GM11168 (cell line): ENCODE measurements around the gene HINT1.
"Not testable (repeated sequence)": the region's sequence is repeated elsewhere in the genome, so short reads cannot be mapped to it uniquely, and the experiment has no call there.

ENCODE experiments used
- in situ Hi-C: fragments of 300-500 bp; cut with MboI; formaldehyde crosslinking; loops from one replicate; pipeline ENCODE4 v1.12.0; 2022; ENCODE audit warnings: low sequenced_read_pairs; ENCODE audit not compliant: unreplicated experiment

HINT1 gene

DNA sequence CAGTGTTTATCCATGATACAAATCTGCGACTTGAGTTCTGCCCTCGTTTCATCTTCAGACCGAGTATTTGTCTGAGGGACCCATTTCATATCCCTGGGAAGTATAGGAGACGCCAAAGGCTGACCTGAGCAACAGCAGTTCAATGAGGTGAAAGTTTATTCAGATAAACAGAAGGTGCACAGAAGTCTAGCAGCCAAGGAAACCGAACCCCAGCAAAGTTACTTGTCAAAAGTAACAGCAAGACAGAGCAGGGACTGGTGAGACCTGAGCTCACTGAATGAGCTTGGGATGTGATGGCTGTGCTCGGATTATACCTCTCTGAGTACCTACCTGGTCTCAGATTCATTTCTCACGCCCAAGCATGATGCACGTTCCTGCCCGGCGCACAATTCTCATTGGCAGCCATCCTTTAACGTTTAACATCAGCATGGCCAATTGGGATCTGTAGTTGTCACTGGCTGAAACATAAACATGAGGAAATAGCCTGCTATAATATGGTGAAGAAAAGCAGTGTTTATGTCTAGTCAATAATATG is 6.3 kb upstream of the HINT1 start:
- in situ Hi-C loops: no loop called here

GRCh38 chr5:131170540-131171275 is 5.7 kb upstream of the HINT1 start, which contains the start of gene LYRM7:
Gene LYRM7, plus strand, starts transcription at chr5:131170944. Its CDS starts 77 bp downstream, at chr5:131171021.
- in situ Hi-C loops: no loop called here

GRCh38 chr5:131169810-131170539 is 4.9 kb upstream of the HINT1 start:
- in situ Hi-C loops: loop anchor here (10.0 kb wide), 2 partner anchors 105 to 245 kb away; no protein-coding TSS in a partner anchor

DNA sequence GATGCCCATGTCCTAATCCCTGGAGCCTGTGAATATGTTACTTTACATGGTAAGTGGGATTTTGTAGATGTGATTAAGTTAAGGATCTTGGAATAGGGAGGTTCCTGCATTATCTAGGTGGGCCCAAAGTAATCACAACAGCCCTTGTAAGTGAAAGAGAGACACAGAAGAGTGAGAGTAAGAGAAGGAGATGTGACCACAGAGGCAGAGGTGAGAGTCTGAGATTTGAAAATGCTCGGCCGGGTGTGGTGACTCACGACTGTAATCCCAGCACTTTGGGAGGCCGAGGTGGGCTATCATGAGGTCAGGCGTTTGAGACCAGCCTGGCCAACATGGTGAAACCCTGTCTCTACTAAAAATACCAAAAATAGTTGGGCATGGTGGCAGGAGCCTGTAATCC is 2.6 kb upstream of the HINT1 start:
- in situ Hi-C loops: loop anchor here (10.0 kb wide), 2 partner anchors 107 to 247 kb away; no protein-coding TSS in a partner anchor

DNA sequence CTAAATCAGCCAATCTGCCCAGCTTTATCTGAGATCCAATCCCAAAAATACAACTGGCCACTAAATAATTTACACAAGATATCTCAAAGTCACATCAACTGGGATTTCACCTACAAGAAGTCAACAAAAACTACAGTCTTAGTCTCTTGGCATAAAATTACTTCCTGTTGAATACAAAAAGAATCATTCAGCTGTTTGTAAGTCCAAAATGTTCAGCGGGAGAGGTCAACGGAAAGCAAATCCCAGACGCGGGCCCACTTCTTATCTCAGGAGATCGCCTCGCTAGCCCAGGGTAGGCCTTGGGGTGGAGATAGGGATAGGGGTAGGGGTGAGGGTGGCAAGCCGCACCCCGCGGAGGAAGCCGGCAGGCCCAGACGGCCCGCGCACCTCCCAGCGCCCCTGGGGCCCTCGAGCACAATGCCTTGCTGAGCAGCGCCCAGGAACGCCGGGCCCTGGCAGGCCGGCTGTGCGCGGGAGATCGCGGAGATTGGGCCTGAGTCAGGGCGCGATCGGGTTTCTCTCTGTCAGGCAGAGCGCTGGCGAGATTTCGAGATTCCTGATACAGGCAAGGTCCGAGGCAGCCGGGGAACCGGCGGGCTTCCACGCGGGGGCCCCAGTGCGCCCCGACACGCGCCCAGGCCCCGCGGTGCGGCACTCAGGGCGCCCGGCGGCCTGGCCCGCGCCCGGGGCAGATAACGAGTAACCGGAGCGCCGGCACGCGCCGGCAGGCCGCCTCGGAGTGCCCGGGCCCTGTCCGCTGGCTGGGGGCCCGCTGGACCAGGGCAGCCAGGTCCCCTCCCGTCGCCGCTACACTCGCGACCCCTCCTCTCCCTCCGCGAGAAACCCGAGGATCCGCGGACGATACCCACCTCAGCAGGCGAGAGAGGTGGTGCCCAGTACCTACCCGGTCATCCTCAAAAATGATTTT is 601 bp downstream of the HINT1 start:
- in situ Hi-C loops: loop anchor here (10.0 kb wide), 2 partner anchors 110 to 250 kb away; no protein-coding TSS in a partner anchor

DNA sequence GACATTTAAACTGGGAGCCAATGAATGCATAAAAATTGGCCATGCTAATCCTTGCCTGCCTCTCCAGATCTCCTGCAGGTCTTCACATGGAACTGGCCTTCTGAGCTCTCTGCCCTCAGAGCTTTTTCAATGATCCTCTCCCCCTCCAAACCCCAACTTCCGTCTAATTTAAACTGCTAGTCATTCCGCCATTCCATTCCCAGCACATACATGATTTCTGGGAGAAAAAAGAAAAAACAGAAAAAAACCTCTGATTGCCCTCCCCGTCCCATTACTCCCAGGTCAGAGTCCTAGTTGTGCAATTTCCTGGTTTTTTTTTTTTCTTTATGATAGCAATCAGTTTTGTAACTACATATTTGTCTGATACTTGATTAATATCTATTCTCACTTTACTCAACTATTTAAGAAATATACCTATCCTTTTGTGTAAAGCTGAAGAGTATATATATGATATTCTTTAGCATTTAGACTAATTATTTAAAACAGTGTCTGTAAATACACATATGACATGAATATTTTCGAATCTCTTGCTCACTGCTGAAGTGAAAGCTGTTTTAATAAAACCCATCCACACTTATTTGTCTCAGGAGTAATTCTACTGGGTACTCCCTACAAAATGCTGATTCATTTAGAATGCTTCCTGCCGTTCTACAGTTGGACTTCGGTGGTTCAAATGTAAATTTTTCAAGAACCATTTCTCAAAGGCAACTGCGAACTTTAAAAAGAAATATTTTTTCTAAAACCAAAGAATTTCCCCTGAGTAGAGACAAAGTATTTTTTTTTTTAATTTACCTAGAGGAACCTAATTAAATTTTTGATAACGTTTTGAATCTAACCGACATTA is 1.6 kb downstream of the HINT1 start:
- in situ Hi-C loops: loop anchor here (10.0 kb wide), 2 partner anchors 111 to 251 kb away; no protein-coding TSS in a partner anchor

GRCh38 chr5:131160134-131160533 is 4.9 kb downstream of the HINT1 start:
- in situ Hi-C loops: loop anchor here (10.0 kb wide), 2 partner anchors 115 to 255 kb away; no protein-coding TSS in a partner anchor

DNA sequence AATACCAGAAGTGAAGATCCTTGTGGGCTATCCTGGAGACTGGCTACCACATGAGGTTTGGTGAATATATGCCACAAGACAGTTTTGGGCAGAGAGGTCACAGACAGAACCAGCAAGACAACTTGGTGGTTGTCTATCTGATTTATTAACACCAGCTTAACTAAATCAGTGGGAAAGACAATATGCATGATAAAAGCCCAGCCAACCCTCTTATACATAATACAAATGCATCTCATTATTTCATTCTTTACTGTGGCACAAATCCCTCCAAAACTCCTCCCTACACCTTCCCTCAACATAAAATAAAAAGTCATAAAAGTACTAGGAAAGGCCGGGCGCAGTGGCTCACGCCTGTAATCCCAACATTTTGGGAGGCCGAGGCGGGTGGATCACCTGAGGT is 8.1 kb downstream of the HINT1 start:
- in situ Hi-C loops: no loop called here

- in situ Hi-C loops: no loop called here
These were observed 8.7 kb downstream of the HINT1 start for GRCh38 chr5:131156385-131156784.

GRCh38 chr5:131151216-131151615 is 13.8 kb downstream of the HINT1 start:
- in situ Hi-C loops: no loop called here

- in situ Hi-C loops: no loop called here
These were observed 14.6 kb downstream of the HINT1 start for GRCh38 chr5:131150408-131150807.

- in situ Hi-C loops: no loop called here
These were observed 16.2 kb downstream of the HINT1 start for GRCh38 chr5:131148835-131149234.

DNA sequence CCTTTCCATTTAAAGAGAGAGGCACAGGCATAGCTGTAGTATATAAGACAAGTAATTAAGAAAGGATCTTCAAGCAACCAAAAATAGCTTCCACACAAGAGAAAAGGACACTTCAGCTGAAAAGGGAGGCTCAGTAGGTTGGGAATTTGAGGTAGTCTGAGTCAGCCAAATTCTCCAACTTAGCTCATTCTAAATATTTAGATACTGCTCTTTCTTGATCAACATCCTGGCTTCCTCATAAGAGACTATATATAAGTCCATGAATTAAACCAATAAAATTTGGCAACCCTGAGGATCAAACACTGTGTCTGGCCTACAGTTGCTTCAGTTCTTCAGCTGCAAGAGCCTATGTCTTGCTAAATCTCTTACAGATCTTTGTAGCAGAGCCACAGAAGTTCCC is 17.8 kb downstream of the HINT1 start:
- in situ Hi-C loops: no loop called here

DNA sequence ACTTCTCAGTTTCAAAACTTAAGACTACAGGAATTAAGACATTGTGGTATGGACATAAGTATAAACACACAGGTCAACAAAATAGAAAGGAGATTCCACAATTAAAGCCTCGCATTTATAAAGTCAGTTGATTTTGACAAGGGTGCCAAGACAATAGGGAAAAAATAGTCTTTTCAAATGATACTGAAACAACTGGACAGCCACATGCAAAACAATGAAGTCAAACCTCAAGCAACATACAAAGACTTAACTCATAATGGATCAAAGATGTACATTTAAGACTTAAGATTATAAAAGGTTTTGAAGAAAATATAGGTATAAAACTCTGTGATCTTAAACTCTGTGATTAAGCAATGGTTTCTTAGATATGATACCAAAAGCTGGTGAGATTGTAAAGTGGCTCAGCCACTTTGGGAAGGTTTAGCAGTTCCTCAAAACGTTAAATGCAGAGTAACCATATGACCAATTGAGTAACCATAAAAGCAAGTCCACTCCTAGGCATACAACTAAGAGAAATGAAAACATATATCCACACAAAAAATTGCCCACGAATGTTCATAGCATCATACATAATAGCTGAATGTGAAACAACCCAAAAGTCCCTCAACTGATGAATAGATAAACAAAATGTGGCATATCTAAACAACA is 22.0 kb downstream of the HINT1 start:
- in situ Hi-C loops: no loop called here

GRCh38 chr5:131139321-131139720 is 25.7 kb downstream of the HINT1 start:
- in situ Hi-C loops: no loop called here

DNA sequence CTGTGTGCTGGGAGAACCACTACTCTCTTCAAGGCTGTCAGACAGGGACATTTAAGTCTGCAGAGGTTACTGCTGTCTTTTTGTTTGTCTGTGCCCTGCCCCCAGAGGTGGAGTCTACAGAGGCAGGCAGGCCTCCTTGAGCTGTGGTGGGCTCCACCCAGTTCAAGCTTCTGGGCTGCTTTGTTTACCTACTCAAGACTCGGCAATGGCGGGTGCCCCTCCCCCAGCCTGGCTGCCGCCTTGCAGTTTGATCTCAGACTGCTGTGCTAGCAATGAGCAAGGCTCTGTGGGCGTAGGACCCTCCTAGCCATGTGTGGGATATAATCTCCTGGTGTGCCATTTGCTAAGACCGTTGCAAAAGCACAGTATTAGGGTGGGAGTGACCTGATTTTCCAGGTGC is 26.6 kb downstream of the HINT1 start:
- in situ Hi-C loops: not testable (repeated sequence)

GRCh38 chr5:131133091-131133490 is 32.0 kb downstream of the HINT1 start:
- in situ Hi-C loops: not testable (repeated sequence)

DNA sequence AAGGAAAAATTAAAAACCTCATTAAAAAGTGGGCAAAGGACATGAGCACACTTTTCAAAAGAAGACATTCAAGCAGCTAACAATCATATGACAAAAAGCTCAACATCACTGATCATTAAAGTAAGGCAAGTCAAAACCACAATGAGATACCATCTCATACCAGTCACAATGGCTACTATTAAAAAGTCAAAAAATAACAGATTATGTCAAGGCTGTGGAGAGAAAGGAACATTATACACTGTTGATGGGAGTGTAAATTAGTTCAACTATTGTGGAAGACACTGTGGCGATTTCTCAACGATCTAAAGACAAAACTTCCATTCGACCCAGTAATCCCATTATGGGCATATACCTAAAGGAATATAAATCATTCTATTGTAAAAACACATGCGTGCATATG is 35.8 kb downstream of the HINT1 start:
- in situ Hi-C loops: no loop called here

GRCh38 chr5:131127244-131127643 is 37.8 kb downstream of the HINT1 start:
- in situ Hi-C loops: not testable (repeated sequence)
